Type B pancreatic cell (in vitro differentiated cells): ENCODE data around the gene NCOR2. TPM values are rescaled to one million over a fixed set of nuclear protein-coding genes. Genes with fewer than 3 reads are reported as not detected.

Source experiments
- DNase-seq: peaks from one replicate; pipeline ENCODE4 v3.0.0; 2021; ENCODE audit warnings: mixed read lengths; ENCODE audit not compliant: unreplicated experiment; ENCODE audit errors: extremely low spot score
- H3K27ac Mint-ChIP-seq: 2 replicates; pipeline ENCODE4 v1.8.0; 2021; ENCODE audit warnings: mild to moderate bottlenecking, mixed read lengths
- H3K27me3 Mint-ChIP-seq: 2 replicates; pipeline ENCODE4 v1.8.0; 2021; ENCODE audit warnings: mixed read lengths
- H3K36me3 Mint-ChIP-seq: 2 replicates; pipeline ENCODE4 v1.8.0; 2021; ENCODE audit warnings: mixed read lengths
- H3K4me1 Mint-ChIP-seq: one replicate; pipeline ENCODE4 v1.8.0; 2021; ENCODE audit warnings: mixed read lengths; ENCODE audit not compliant: unreplicated experiment
- H3K4me3 Mint-ChIP-seq: 2 replicates; pipeline ENCODE4 v1.8.0; 2021; ENCODE audit warnings: mild to moderate bottlenecking, mixed read lengths
- H3K9me3 Mint-ChIP-seq: 2 replicates; pipeline ENCODE4 v1.8.0; 2021; ENCODE audit warnings: mixed read lengths
- CTCF ChIP-seq: fragments of 200-600 bp; sonication (generic); conservative IDR thresholded peaks from 2 replicates; pipeline ENCODE4 v1.5.0; 2021; ENCODE audit warnings: antibody characterized with exemption, mild to moderate bottlenecking
- total RNA-seq: library from RNA; stranded (reverse); gene quantifications from 2 replicates; pipeline ENCODE4 v1.2.1, GENCODE V29; 2021; ENCODE audit warnings: low replicate concordance

Gene NCOR2
- total RNA-seq, 1 donor from 2014 or later = 219 TPM

- Mint-ChIP-seq H3K4me1 (peaks cover 38% of the 10 kb centered on the region), H3K27ac (peak overlapping the region; percentile 93), H3K4me3 (no peak overlapping the region), H3K27me3 (no peaks in the 10 kb centered on the region), H3K36me3 (peaks cover 7% of the 10 kb centered on the region), H3K9me3 (no peaks in the 10 kb centered on the region)
- DNase-seq = no peak
- no peak for TF ChIP-seq CTCF
These were observed 47.7 kb downstream of the NCOR2 start for GRCh38 chr12:124519746-124520145.

GRCh38 chr12:124518051-124518932 is 49.1 kb downstream of the NCOR2 start:
- DNase-seq = peak; percentile 90
- Mint-ChIP-seq H3K4me3 (peak overlapping the region; percentile 82), H3K27me3 (no peaks in the 10 kb centered on the region), H3K36me3 (peaks cover 7% of the 10 kb centered on the region), H3K4me1 (peaks cover 45% of the 10 kb centered on the region), H3K9me3 (no peaks in the 10 kb centered on the region), H3K27ac (peak overlapping the region; percentile 93)
- no peak for TF ChIP-seq CTCF
